WERI-Rb-1 (cell line): ENCODE measurements around the gene SCFD2.
"Not testable (repeated sequence)": the region's sequence is repeated elsewhere in the genome, so short reads cannot be mapped to it uniquely, and the experiment has no call there.

ENCODE experiments used
- DNase-seq: peaks from one replicate; pipeline ENCODE4 v3.0.0-alpha.2; 2020
- H3K27ac ChIP-seq: fragments of 250-450 bp; sonication (Bioruptor Pico); 2 replicates; pipeline ENCODE4 v1.5.1; 2020; ENCODE audit warnings: mild to moderate bottlenecking, moderate library complexity
- H3K27me3 ChIP-seq: fragments of 250-450 bp; sonication (Bioruptor Pico); 2 replicates; pipeline ENCODE4 v1.5.1; 2021; ENCODE audit warnings: mild to moderate bottlenecking, low read depth, moderate library complexity; ENCODE audit not compliant: insufficient read depth, severe bottlenecking
- H3K36me3 ChIP-seq: fragments of 250-450 bp; sonication (Bioruptor Pico); 2 replicates; pipeline ENCODE4 v1.5.1; 2020; ENCODE audit warnings: mild to moderate bottlenecking, moderate library complexity
- H3K4me3 ChIP-seq: 2 replicates; pipeline ENCODE4 v1.5.1; 2011; ENCODE audit warnings: low read depth, mild to moderate bottlenecking, control low read depth, low read length
- H3K9me3 ChIP-seq: fragments of 250-450 bp; sonication (Bioruptor Pico); 2 replicates; pipeline ENCODE4 v1.5.1; 2021; ENCODE audit warnings: mild to moderate bottlenecking, moderate library complexity; ENCODE audit not compliant: severe bottlenecking
- CTCF ChIP-seq: IDR thresholded peaks from 2 replicates; pipeline ENCODE4 v1.5.1; 2011; ENCODE audit warnings: low read depth, mild to moderate bottlenecking, control low read depth, inconsistent platforms, low read length

The SCFD2 gene

GRCh38 chr4:53227451-53227850 is 138.4 kb downstream of the SCFD2 start:
- no peak for TF ChIP-seq CTCF
- Histone ChIP-seq H3K36me3 (no peaks in the 10 kb centered on the region), H3K27me3 (no peaks in the 10 kb centered on the region), H3K4me3 (no peak overlapping the region), H3K27ac (no peak overlapping the region), H3K9me3 (no peaks in the 10 kb centered on the region)
- no peak for DNase-seq

- TF ChIP-seq CTCF: no peak
- Histone ChIP-seq H3K27me3 (no peaks in the 10 kb centered on the region), H3K27ac (no peak overlapping the region), H3K9me3 (no peaks in the 10 kb centered on the region), H3K36me3 (no peaks in the 10 kb centered on the region), H3K4me3 (no peak overlapping the region)
- no peak for DNase-seq
These were observed 143.9 kb downstream of the SCFD2 start for GRCh38 chr4:53221832-53222480.

- not testable (repeated sequence) for H3K27ac ChIP-seq, H3K27me3 ChIP-seq, H3K9me3 ChIP-seq, H3K36me3 ChIP-seq, H3K4me3 ChIP-seq, DNase-seq
These were observed 146.7 kb downstream of the SCFD2 start for GRCh38 chr4:53219148-53219547.

- H3K4me3 ChIP-seq: no peak overlapping the region
- no peak for TF ChIP-seq CTCF
- no peaks in the 10 kb centered on the region for H3K27me3 ChIP-seq
- no peak overlapping the region for H3K27ac ChIP-seq
- H3K9me3 ChIP-seq: no peaks in the 10 kb centered on the region
- no peaks in the 10 kb centered on the region for H3K36me3 ChIP-seq
- DNase-seq: no peak
These were observed 157.1 kb downstream of the SCFD2 start for GRCh38 chr4:53208753-53209152.

GRCh38 chr4:53205970-53206369 is 159.9 kb downstream of the SCFD2 start:
- Histone ChIP-seq H3K4me3 (no peak overlapping the region), H3K36me3 (no peaks in the 10 kb centered on the region), H3K27ac (no peak overlapping the region), H3K27me3 (no peaks in the 10 kb centered on the region), H3K9me3 (no peaks in the 10 kb centered on the region)
- TF ChIP-seq CTCF: no peak
- no peak for DNase-seq

GRCh38 chr4:53199356-53199755 is 166.5 kb downstream of the SCFD2 start:
- TF ChIP-seq CTCF: no peak
- DNase-seq: no peak
- H3K4me3 ChIP-seq: no peak overlapping the region
- no peak overlapping the region for H3K27ac ChIP-seq
- H3K9me3 ChIP-seq: no peaks in the 10 kb centered on the region
- no peaks in the 10 kb centered on the region for H3K27me3 ChIP-seq
- no peaks in the 10 kb centered on the region for H3K36me3 ChIP-seq
